H1 (cell line): Measurements from ENCODE around the gene JOSD2. TPM values are rescaled to one million over a fixed set of nuclear protein-coding genes. Genes with fewer than 3 reads are reported as not detected.

Experiments
- CTCF ChIA-PET: fragments of 300-600 bp; sonication (Branson Sonifier 250); formaldehyde crosslinking; loops from one replicate; lab custom pipeline; 2021; ENCODE audit not compliant: partially characterized antibody; lab: Charles Lee
- POLR2A ChIA-PET: fragments of 300-600 bp; sonication (Branson Sonifier 250); formaldehyde crosslinking; loops from one replicate; lab custom pipeline; 2021; ENCODE audit warnings: inconsistent platforms; ENCODE audit not compliant: partially characterized antibody; lab: Charles Lee
- DNase-seq, 2 experiments: peaks; one replicate each; pipeline versions ENCODE4 v3.0.0 to v3.0.0-alpha.2; 2010 to 2022; ENCODE audit warnings: low spot score in 2 of 2, low read depth in 1 of 2, mixed read lengths in 1 of 2
- FAIRE-seq: peaks from 2 replicates; lab custom pipeline; 2011; peaks lifted over from hg19 to GRCh38; lab: Jason Lieb, UNC
- H2AFZ ChIP-seq: 2 replicates; pipeline ENCODE4 v1.8.1; 2012; ENCODE audit warnings: low read length, inconsistent platforms
- H2AK5ac ChIP-seq: 2 replicates; pipeline ENCODE4 v1.6.1; 2013; ENCODE audit warnings: low read depth, low read length
- H2BK120ac ChIP-seq: replicated peaks from 2 replicates; pipeline ENCODE3; 2013; ENCODE audit warnings: low read depth, low read length, inconsistent platforms
- H2BK12ac ChIP-seq: 2 replicates; pipeline ENCODE4 v1.6.1; 2013; ENCODE audit warnings: low read depth, low read length
- H2BK15ac ChIP-seq: 2 replicates; pipeline ENCODE4 v1.6.1; 2013; ENCODE audit warnings: low read length
- H2BK20ac ChIP-seq: 2 replicates; pipeline ENCODE4 v1.6.1; 2013; ENCODE audit warnings: low read length
- H2BK5ac ChIP-seq: 2 replicates; pipeline ENCODE4 v1.6.1; 2013; ENCODE audit warnings: low read depth, low read length
- H3K14ac ChIP-seq: 2 replicates; pipeline ENCODE4 v1.6.1; 2013; ENCODE audit warnings: inconsistent platforms; ENCODE audit not compliant: insufficient read length
- H3K18ac ChIP-seq: 2 replicates; pipeline ENCODE4 v1.6.1; 2013; ENCODE audit warnings: low read length; ENCODE audit errors: extremely low read depth
- H3K23ac ChIP-seq: 2 replicates; pipeline ENCODE4 v1.6.1; 2013; ENCODE audit warnings: inconsistent platforms; ENCODE audit not compliant: insufficient read length
- H3K23me2 ChIP-seq: 2 replicates; pipeline ENCODE4 v1.6.1; 2013; ENCODE audit warnings: low read depth, low read length
- H3K27ac ChIP-seq: 2 replicates; pipeline ENCODE4 v1.6.1; 2011; ENCODE audit warnings: low read depth, low read length, inconsistent platforms
- H3K27me3 ChIP-seq, 4 experiments: replicated peaks in 1 of 4; 1 replicate in 1 of 4; 2 replicates in 3 of 4; pipeline versions ENCODE4 v1.6.1 to v1.8.1; 2011 to 2013; ENCODE audit warnings: low read length in 3 of 4, mild to moderate bottlenecking in 3 of 4, inconsistent platforms in 2 of 4, mixed read lengths in 2 of 4, moderate library complexity in 1 of 4; ENCODE audit not compliant: control insufficient read depth in 3 of 4, insufficient read depth in 3 of 4; ENCODE audit errors: extremely low read depth in 1 of 4
- H3K36me3 ChIP-seq, 4 experiments: 2 replicates each; pipeline versions ENCODE4 v1.6.1 to v1.8.1; 2011 to 2013; ENCODE audit warnings: mild to moderate bottlenecking in 4 of 4, low read length in 3 of 4, moderate library complexity in 2 of 4, control low read depth in 1 of 4, inconsistent platforms in 1 of 4; ENCODE audit not compliant: insufficient read depth in 4 of 4, control insufficient read depth in 2 of 4
- H3K4ac ChIP-seq: replicated peaks from 2 replicates; pipeline ENCODE3; 2013; ENCODE audit warnings: low read length, low read depth, mixed read lengths, inconsistent platforms; ENCODE audit not compliant: insufficient read length
- H3K4me1 ChIP-seq, 4 experiments: replicated peaks in 1 of 4; 1 replicate in 1 of 4; 2 replicates in 3 of 4; pipeline versions ENCODE4 v1.6.1 to v1.8.1; 2011 to 2013; ENCODE audit warnings: low read length in 3 of 4, inconsistent platforms in 2 of 4, mixed read lengths in 1 of 4; ENCODE audit not compliant: insufficient read depth in 4 of 4, control insufficient read depth in 3 of 4
- H3K4me2 ChIP-seq, 2 experiments: 2 replicates each; pipeline versions ENCODE4 v1.6.1 to v1.8.1; 2011 to 2013; ENCODE audit warnings: low read depth in 2 of 2, low read length in 2 of 2, control low read depth in 1 of 2, inconsistent platforms in 1 of 2, mild to moderate bottlenecking in 1 of 2; ENCODE audit not compliant: insufficient read depth in 1 of 2
- H3K4me3 ChIP-seq, 4 experiments: fragments of 200-600, 300-600 bp in 1 of 4; sonication (generic), shearing (Covaris generic), sonication (Bioruptor Twin) in 1 of 4; 2 replicates each; pipeline versions ENCODE4 v1.5.1 to v1.8.1; 2011 to 2016; ENCODE audit warnings: low read length in 4 of 4, low read depth in 3 of 4, control low read depth in 2 of 4, inconsistent platforms in 2 of 4, mild to moderate bottlenecking in 2 of 4, mixed read lengths in 1 of 4, moderate library complexity in 1 of 4; ENCODE audit not compliant: insufficient read depth in 2 of 4; ENCODE audit errors: extremely low read depth in 1 of 4
- H3K56ac ChIP-seq: replicated peaks from 2 replicates; pipeline ENCODE3; 2013; ENCODE audit warnings: low read depth, mild to moderate bottlenecking, mixed read lengths, low read length, inconsistent platforms; ENCODE audit not compliant: insufficient read length
- H3K79me1 ChIP-seq: 2 replicates; pipeline ENCODE4 v1.6.1; 2013; ENCODE audit warnings: low read depth, low read length, control low read depth
- H3K79me2 ChIP-seq, 2 experiments: 2 replicates each; pipeline versions ENCODE4 v1.6.1 to v1.8.1; 2012 to 2013; ENCODE audit warnings: low read length in 2 of 2, mild to moderate bottlenecking in 2 of 2, inconsistent platforms in 1 of 2; ENCODE audit not compliant: insufficient read depth in 2 of 2, control insufficient read depth in 1 of 2
- H3K9ac ChIP-seq, 4 experiments: replicated peaks in 1 of 4; 1 replicate in 1 of 4; 2 replicates in 3 of 4; pipeline versions ENCODE4 v1.6.1 to v1.8.1; 2011 to 2013; ENCODE audit warnings: low read depth in 3 of 4, low read length in 3 of 4, control low read depth in 2 of 4, mild to moderate bottlenecking in 2 of 4, moderate library complexity in 2 of 4, inconsistent platforms in 1 of 4; ENCODE audit errors: extremely low read depth in 1 of 4
- H3K9me3 ChIP-seq, 2 experiments: 2 replicates each; pipeline versions ENCODE4 v1.6.1 to v1.8.1; 2012 to 2013; ENCODE audit warnings: mild to moderate bottlenecking in 2 of 2, moderate library complexity in 2 of 2, control low read depth in 1 of 2, inconsistent platforms in 1 of 2, low read depth in 1 of 2, low read length in 1 of 2, mixed read lengths in 1 of 2; ENCODE audit not compliant: insufficient read depth in 2 of 2
- H4K20me1 ChIP-seq, 2 experiments: replicated peaks in 1 of 2; 2 replicates each; pipeline versions ENCODE3 to v1.8.1; 2011 to 2013; ENCODE audit warnings: inconsistent platforms in 2 of 2, low read length in 2 of 2, mild to moderate bottlenecking in 1 of 2; ENCODE audit not compliant: insufficient read depth in 2 of 2, control insufficient read depth in 1 of 2
- H4K5ac ChIP-seq: 2 replicates; pipeline ENCODE4 v1.6.1; 2013; ENCODE audit warnings: low read length, low read depth, mixed read lengths, inconsistent platforms; ENCODE audit not compliant: insufficient read length
- H4K8ac ChIP-seq: 2 replicates; pipeline ENCODE4 v1.8.0; 2013; ENCODE audit warnings: mild to moderate bottlenecking, moderate library complexity, low read length, inconsistent platforms; ENCODE audit not compliant: insufficient read depth; ENCODE audit errors: extremely low read depth
- H4K91ac ChIP-seq: replicated peaks from 2 replicates; pipeline ENCODE3; 2013; ENCODE audit warnings: low read length, mixed read lengths, inconsistent platforms; ENCODE audit not compliant: insufficient read length
- CBX8 ChIP-seq: fragments of 300-800, 300-1000 bp; sonication (generic); IDR thresholded peaks from 2 replicates; pipeline ENCODE4 v1.7.1; 2016; ENCODE audit warnings: low read depth, low read length, borderline replicate concordance
- MAFK ChIP-seq: IDR thresholded peaks from 2 replicates; pipeline ENCODE4 v1.6.1; 2012; ENCODE audit warnings: low read depth, mild to moderate bottlenecking, improper control_type of control experiment, low read length
- SIX5 ChIP-seq: IDR thresholded peaks from 2 replicates; pipeline ENCODE4 v1.6.1; 2011; ENCODE audit warnings: mild to moderate bottlenecking, low read depth, low read length
- WGBS, 2 experiments: shearing (Covaris generic) in 1 of 2; methylation state at CpG; one replicate each; pipeline versions ENCODE4 v1.1.6 to v1.1.7; 2013 to 2015; ENCODE audit warnings: low lambda C conversion rate in 2 of 2, mixed read lengths in 2 of 2, inconsistent platforms in 1 of 2, low coverage in 1 of 2, missing lambda C conversion rate in 1 of 2; ENCODE audit not compliant: insufficient replicate concordance in 2 of 2, insufficient coverage in 1 of 2, insufficient read length in 1 of 2; ENCODE audit errors: extremely low coverage in 1 of 2, missing lambda C conversion rate in 1 of 2; 5-methylcytosine and 5-hydroxymethylcytosine counted together
- polyA plus RNA-seq, 7 experiments: library from polyadenylated mRNA; depleted of rRNA in 3 of 7; stranded (reverse) in 5 of 7; unstranded in 2 of 7; fragments of >200 nt in 5 of 7; fragments of 200-250 nt in 2 of 7; gene quantifications; 1 replicate in 5 of 7; 2 replicates in 1 of 7; 4 replicates in 1 of 7; pipeline versions ENCODE4 v1.2.1 to v1.2.3, GENCODE V29; 2011 to 2013; ENCODE audit warnings: missing spikeins in 2 of 7, mixed read lengths in 2 of 7
- total RNA-seq: library from RNA; stranded (reverse); fragmentation: NEBNext Ultra II Directional; extraction: Animal tissue kit (Norgen Biotek cat#: 25700); gene quantifications from 2 replicates; pipeline ENCODE4 v1.2.1, GENCODE V29; 2021

Gene JOSD2
- total and polyA plus RNA-seq, 2 of the 8 experiments (the other 6 are each of a cell fraction or from before 2014, with no cell fraction given), result 1.9 to 6.6 TPM

GRCh38 chr19:50477751-50478515 lies 33.1 kb downstream of the JOSD2 start:
- no peak overlapping the region for H2BK20ac ChIP-seq
- peaks cover 4 to 16% of the 10 kb centered on the region in 2 experiments; a peak in 3 of 4 replicates for H3K79me2 ChIP-seq
- no peak overlapping the region for H4K8ac ChIP-seq
- H2AFZ ChIP-seq, result no peak overlapping the region
- peaks cover 6 to 8% of the 10 kb centered on the region in 2 experiments for H4K20me1 ChIP-seq
- H3K4me3 ChIP-seq, result peak overlapping the region in 1 of 4 experiments; percentile 79; a peak in 2 of 8 replicates
- peaks cover 2 to 44% (median 10%) of the 10 kb centered on the region in 4 experiments; a peak in 6 of 8 replicates for H3K36me3 ChIP-seq
- H2BK12ac ChIP-seq, result no peak overlapping the region
- no peaks in the 10 kb centered on the region for H3K4me1 ChIP-seq
- H3K9ac ChIP-seq, result no peak overlapping the region
- H2BK5ac ChIP-seq, result no peak overlapping the region
- no peak overlapping the region for H2BK120ac ChIP-seq
- no peak overlapping the region for H3K27ac ChIP-seq
- POLR2A ChIA-PET, result interaction anchor here (0.7 to 2.7 kb wide), 13 partner anchors 7 to 613 kb away, joined by 3 to 12 read pairs (median 5); partner anchors contain the start of gene NR1H2
- CTCF ChIA-PET, result interaction anchor here (0.9 to 2.6 kb wide), 22 partner anchors 10 to 301 kb away, joined by 3 to 18 read pairs (median 6); partner anchors contain the start of gene JOSD2
- H3K18ac ChIP-seq, result no peak overlapping the region
- DNase-seq, result no peak
- H3K4ac ChIP-seq, result no peak overlapping the region
- no peak overlapping the region for H2BK15ac ChIP-seq
- WGBS, 2 experiments, result 96% methylated on average over 17 of the region's 17 CpGs; no CpG with 5 or more reads in 1 of the 2 experiments
- no peak overlapping the region for H3K14ac ChIP-seq
- no peak overlapping the region for H3K56ac ChIP-seq
- H3K23ac ChIP-seq, result no peak overlapping the region
- no peak for TF ChIP-seq MAFK
- no peak for TF ChIP-seq CBX8
- TF ChIP-seq SIX5, result no peak
- H3K4me2 ChIP-seq, result peak overlapping the region in 1 of 2 experiments; percentile 59; a peak in 2 of 4 replicates
- H3K79me1 ChIP-seq, result peaks cover 10% of the 10 kb centered on the region
- no peak overlapping the region for H4K91ac ChIP-seq
- peaks cover 3 to 6% of the 10 kb centered on the region in 2 experiments; a peak in 3 of 4 replicates for H3K9me3 ChIP-seq
- H2AK5ac ChIP-seq, result no peak overlapping the region
- no peak overlapping the region for H4K5ac ChIP-seq
- H3K23me2 ChIP-seq, result peaks cover 2% of the 10 kb centered on the region; the same call in 1 of the 2 replicates
- H3K27me3 ChIP-seq, result no peaks in the 10 kb centered on the region; a peak in 1 of 7 replicates
- no peak for FAIRE-seq
